SK-N-MC (cell line): ENCODE results near the gene WDR88.

Source experiments
- EZH2 ChIP-seq: fragments of 200-600 bp; sonication (generic); IDR thresholded peaks from one replicate; pipeline ENCODE4 v1.6.1; 2017; ENCODE audit warnings: antibody characterized with exemption
- POLR2AphosphoS5 ChIP-seq: IDR thresholded peaks from 2 replicates; pipeline ENCODE4 v1.6.1; 2012; ENCODE audit warnings: mild to moderate bottlenecking, low read depth, low read length, borderline replicate concordance

GRCh38 chr19:33118643-33119042, 13.3 kb upstream of the WDR88 start:
- TF ChIP-seq POLR2AphosphoS5 (no peak), EZH2 (no peak)
